HCT116 (cell line): ENCODE data around the gene RC3H1. TPM values are rescaled to one million over a fixed set of nuclear protein-coding genes. Genes with fewer than 3 reads are reported as not detected.

ENCODE experiments used
- ATAC-seq: fragments of 200-7000 bp; cut with Tn5 transposase; 2 replicates; pipeline ENCODE4 v1.9.1; 2020; ENCODE audit warnings: mild to moderate bottlenecking, moderate library complexity
- BruUV-seq: library from RNA; stranded (reverse); fragments of 400-500 nt; replicated peaks from 2 replicates; lab custom pipeline; 2021; lab: Mats Ljungman, UMichigan
- CTCF ChIA-PET: fragments of 300-600 bp; sonication (Branson Sonifier 250); formaldehyde crosslinking; loops from one replicate; lab custom pipeline; 2021; ENCODE audit warnings: antibody characterized with exemption; lab: Charles Lee
- POLR2A ChIA-PET: fragments of 300-600, 350-600 bp; sonication (Branson Sonifier 250); formaldehyde crosslinking; loops from one replicate; lab custom pipeline; 2021; ENCODE audit warnings: antibody characterized with exemption; lab: Charles Lee
- RAD21 ChIA-PET, 2 experiments: fragments of 300-600 bp; sonication (Branson Sonifier 250); formaldehyde crosslinking; loops; one replicate each; lab custom pipeline; 2023; ENCODE audit warnings: low total read pairs in 2 of 2; ENCODE audit not compliant: uncharacterized antibody in 2 of 2, unreplicated experiment in 2 of 2, low non-redundant PET in 1 of 2; lab: Charles Lee
- DNase-seq: peaks from one replicate; pipeline ENCODE4 v3.0.0-alpha.2; 2010; ENCODE audit warnings: low read depth, low spot score
- H2AFZ ChIP-seq: fragments of 200-600 bp; shearing (Covaris generic), sonication (generic); 2 replicates; pipeline ENCODE4 v1.6.1; 2017; ENCODE audit warnings: low read depth, mixed run types, mixed read lengths, antibody characterized with exemption, low read length; ENCODE audit not compliant: poor library complexity, severe bottlenecking
- H3K27ac ChIP-seq: 2 replicates; pipeline ENCODE4 v1.5.1; 2012; ENCODE audit warnings: low read depth, low read length
- H3K27me3 ChIP-seq: fragments of 200-600 bp; sonication (generic); 2 replicates; pipeline ENCODE4 v1.6.1; 2016; ENCODE audit warnings: mixed run types, low read length, mixed read lengths; ENCODE audit not compliant: insufficient read depth
- H3K36me3 ChIP-seq, 2 experiments: fragments of 200-500 bp in 1 of 2; fragments of 200-600 bp in 1 of 2; sonication (Bioruptor generic) in 1 of 2; sonication (generic) in 1 of 2; 2 replicates each; pipeline versions ENCODE4 v1.5.1 to v1.6.1; 2014 to 2016; ENCODE audit warnings: low read length in 2 of 2, inconsistent platforms in 1 of 2, mixed read lengths in 1 of 2, mixed run types in 1 of 2; ENCODE audit not compliant: insufficient read depth in 2 of 2, control insufficient read depth in 1 of 2
- H3K4me1 ChIP-seq, 2 experiments: fragments of 200-600 bp in 1 of 2; sonication (generic) in 1 of 2; 2 replicates each; pipeline versions ENCODE4 v1.5.1 to v1.6.1; 2012 to 2017; ENCODE audit warnings: low read length in 2 of 2, inconsistent platforms in 1 of 2, mild to moderate bottlenecking in 1 of 2, mixed read lengths in 1 of 2, mixed run types in 1 of 2, moderate library complexity in 1 of 2; ENCODE audit not compliant: insufficient read depth in 2 of 2, control insufficient read depth in 1 of 2
- H3K4me2 ChIP-seq: fragments of 200-600 bp; sonication (generic); 2 replicates; pipeline ENCODE4 v1.6.1; 2017; ENCODE audit warnings: mixed run types, low read length, mixed read lengths
- H3K4me3 ChIP-seq, 2 experiments: fragments of 200-600 bp in 1 of 2; sonication (generic) in 1 of 2; replicated peaks in 1 of 2; 2 replicates each; pipeline ENCODE4 v1.5.1; 2011 to 2016; ENCODE audit warnings: low read length in 2 of 2, control low read depth in 1 of 2, low read depth in 1 of 2, mild to moderate bottlenecking in 1 of 2, mixed read lengths in 1 of 2, mixed run types in 1 of 2
- H3K79me2 ChIP-seq: fragments of 200-600 bp; sonication (generic); 2 replicates; pipeline ENCODE4 v1.6.1; 2017; ENCODE audit warnings: mild to moderate bottlenecking, mixed run types, low read length, moderate library complexity, mixed read lengths; ENCODE audit not compliant: insufficient read depth
- H3K9ac ChIP-seq: fragments of 200-600 bp; sonication (generic); 2 replicates; pipeline ENCODE4 v1.6.1; 2016; ENCODE audit warnings: low read length, mixed read lengths
- H3K9me2 ChIP-seq: fragments of 200-600 bp; sonication (generic), shearing (Covaris generic); 2 replicates; pipeline ENCODE4 v1.6.1; 2017; ENCODE audit warnings: mixed run types, mild to moderate bottlenecking, moderate library complexity; ENCODE audit not compliant: insufficient read depth
- H3K9me3 ChIP-seq, 2 experiments: fragments of 200-500 bp in 1 of 2; fragments of 200-600 bp in 1 of 2; sonication (Bioruptor generic) in 1 of 2; sonication (generic) in 1 of 2; 2 replicates each; pipeline ENCODE4 v1.6.1; 2014 to 2017; ENCODE audit warnings: low read length in 2 of 2, mixed read lengths in 2 of 2, inconsistent platforms in 1 of 2, low read depth in 1 of 2, mild to moderate bottlenecking in 1 of 2, mixed run types in 1 of 2, moderate library complexity in 1 of 2; ENCODE audit not compliant: control insufficient read depth in 1 of 2, insufficient read depth in 1 of 2
- H4K20me1 ChIP-seq: fragments of 200-600 bp; sonication (generic), shearing (Covaris generic); 2 replicates; pipeline ENCODE4 v1.6.1; 2017; ENCODE audit warnings: mixed run types, mild to moderate bottlenecking, moderate library complexity; ENCODE audit not compliant: insufficient read depth
- EGR1 ChIP-seq: IDR thresholded peaks from 2 replicates; pipeline ENCODE4 v1.6.1; 2012; ENCODE audit warnings: low read depth
- ELF1 ChIP-seq: IDR thresholded peaks from 2 replicates; pipeline ENCODE4 v1.6.1; 2012; ENCODE audit warnings: low read depth, borderline replicate concordance
- EZH2 ChIP-seq: fragments of 200-600 bp; sonication (generic); IDR thresholded peaks from 2 replicates; pipeline ENCODE4 v1.6.1; 2017; ENCODE audit warnings: antibody characterized with exemption, mixed run types
- EZH2phosphoT487 ChIP-seq: fragments of 200-600 bp; IDR thresholded peaks from 2 replicates; pipeline ENCODE4 v1.6.1; 2018; ENCODE audit warnings: antibody characterized with exemption, borderline replicate concordance
- FOSL1 ChIP-seq: IDR thresholded peaks from 2 replicates; pipeline ENCODE4 v1.6.1; 2012; ENCODE audit warnings: low read depth
- JUND ChIP-seq: IDR thresholded peaks from 2 replicates; pipeline ENCODE4 v1.6.1; 2012
- SIN3A ChIP-seq: IDR thresholded peaks from 2 replicates; pipeline ENCODE4 v1.6.1; 2012; ENCODE audit warnings: low read depth
- YY1 ChIP-seq: IDR thresholded peaks from 2 replicates; pipeline ENCODE4 v1.6.1; 2011; ENCODE audit warnings: low read length, low read depth, moderate library complexity, mild to moderate bottlenecking; ENCODE audit not compliant: insufficient replicate concordance; ENCODE audit errors: extremely low read depth
- ZFX ChIP-seq: fragments of 450-650 bp; IDR thresholded peaks from 2 replicates; pipeline ENCODE4 v1.6.1; 2017
- intact Hi-C: fragments of 100-400 bp; cut with micrococcal nuclease; formaldehyde crosslinking; loops from 2 replicates; pipeline ENCODE4 v1.10.0; 2022
- total RNA-seq: library from RNA; stranded (reverse); gene quantifications from one replicate; pipeline ENCODE4 v1.2.1, GENCODE V29; 2021; ENCODE audit not compliant: unreplicated experiment
- TF ChIP-seq, protein P1 (sequence below), 3 experiments: fragments of 200-600 bp in 1 of 3; sonication (generic) in 1 of 3; IDR thresholded peaks in 2 of 3; conservative IDR thresholded peaks in 1 of 3; 2 replicates each; pipeline ENCODE4 v1.5.1; 2012 to 2017; ENCODE audit warnings: low read depth in 2 of 3, low read length in 2 of 3, antibody characterized with exemption in 1 of 3, borderline replicate concordance in 1 of 3, control low read depth in 1 of 3, mild to moderate bottlenecking in 1 of 3, mixed read lengths in 1 of 3, mixed run types in 1 of 3, moderate library complexity in 1 of 3; ENCODE audit not compliant: insufficient read depth in 1 of 3
- TF ChIP-seq, protein P2 (sequence below): IDR thresholded peaks from 2 replicates; pipeline ENCODE4 v1.6.1; 2011; ENCODE audit warnings: mild to moderate bottlenecking, low read length, moderate library complexity; ENCODE audit not compliant: insufficient replicate concordance; ENCODE audit errors: extremely low read depth

Gene RC3H1
- total RNA-seq, 1 experiment from 2014 or later = 23.6 TPM

DNA sequence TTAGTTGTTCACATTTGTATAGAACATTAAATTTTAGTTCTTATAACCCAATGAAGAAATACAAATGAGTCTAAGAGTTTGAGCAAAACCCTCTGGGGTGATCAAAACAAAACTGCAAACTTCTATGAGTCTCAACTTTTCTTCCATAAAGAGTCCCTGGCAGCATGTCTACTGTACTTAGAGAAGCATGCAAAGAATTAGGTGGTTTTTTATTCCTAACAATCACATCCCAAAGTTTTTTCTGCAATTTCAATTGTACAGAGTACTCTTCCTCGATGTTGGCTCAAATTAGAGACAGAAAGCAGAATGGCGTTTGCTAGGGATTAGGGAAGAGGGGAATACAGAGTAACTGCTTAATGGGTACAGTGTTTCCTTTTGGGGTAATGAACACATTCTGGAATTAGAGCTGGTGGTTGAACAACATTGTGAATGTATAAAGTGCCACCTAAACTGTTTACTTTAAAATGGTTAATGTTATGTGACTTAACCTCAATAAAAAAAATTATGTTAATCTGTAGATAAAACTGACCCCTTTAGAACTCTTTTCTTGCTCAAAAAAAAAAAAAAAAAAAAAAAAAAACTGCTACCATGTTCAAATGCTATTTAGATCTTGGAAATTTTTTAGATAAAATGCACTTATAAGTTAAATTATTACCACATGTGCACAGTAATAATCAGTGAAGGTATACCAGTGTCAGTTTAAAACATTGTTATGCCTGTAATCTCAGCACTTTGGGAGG is 4.8 kb downstream of the RC3H1 start:
- intact Hi-C loops = no loop called here
- Histone ChIP-seq H4K20me1 (peaks cover 13% of the 10 kb centered on the region; the same call in 1 of the 2 replicates), H3K9me3 (no peaks in the 10 kb centered on the region), H3K79me2 (peaks cover 94% of the 10 kb centered on the region), H3K4me1 (peaks cover 3 to 12% of the 10 kb centered on the region in 2 experiments; a peak in 2 of 4 replicates), H3K9ac (no peak overlapping the region), H3K9me2 (no peaks in the 10 kb centered on the region), H3K4me3 (no peak overlapping the region), H3K36me3 (no peaks in the 10 kb centered on the region), H3K4me2 (no peak overlapping the region), H2AFZ (no peak overlapping the region), H3K27me3 (no peaks in the 10 kb centered on the region), H3K27ac (no peak overlapping the region)
- ChIA-PET RAD21 (no interaction called here), POLR2A (no interaction called here), CTCF (no interaction called here)
- no TSS peak for BruUV-seq
- DNase-seq (no peak), ATAC-seq (no peak)
- TF ChIP-seq FOSL1 (no peak), ELF1 (no peak), YY1 (no peak), SIN3A (no peak), ZFX (no peak), EZH2 (no peak), EGR1 (no peak), JUND (no peak), EZH2phosphoT487 (no peak)
- TF ChIP-seq, protein P1, sequence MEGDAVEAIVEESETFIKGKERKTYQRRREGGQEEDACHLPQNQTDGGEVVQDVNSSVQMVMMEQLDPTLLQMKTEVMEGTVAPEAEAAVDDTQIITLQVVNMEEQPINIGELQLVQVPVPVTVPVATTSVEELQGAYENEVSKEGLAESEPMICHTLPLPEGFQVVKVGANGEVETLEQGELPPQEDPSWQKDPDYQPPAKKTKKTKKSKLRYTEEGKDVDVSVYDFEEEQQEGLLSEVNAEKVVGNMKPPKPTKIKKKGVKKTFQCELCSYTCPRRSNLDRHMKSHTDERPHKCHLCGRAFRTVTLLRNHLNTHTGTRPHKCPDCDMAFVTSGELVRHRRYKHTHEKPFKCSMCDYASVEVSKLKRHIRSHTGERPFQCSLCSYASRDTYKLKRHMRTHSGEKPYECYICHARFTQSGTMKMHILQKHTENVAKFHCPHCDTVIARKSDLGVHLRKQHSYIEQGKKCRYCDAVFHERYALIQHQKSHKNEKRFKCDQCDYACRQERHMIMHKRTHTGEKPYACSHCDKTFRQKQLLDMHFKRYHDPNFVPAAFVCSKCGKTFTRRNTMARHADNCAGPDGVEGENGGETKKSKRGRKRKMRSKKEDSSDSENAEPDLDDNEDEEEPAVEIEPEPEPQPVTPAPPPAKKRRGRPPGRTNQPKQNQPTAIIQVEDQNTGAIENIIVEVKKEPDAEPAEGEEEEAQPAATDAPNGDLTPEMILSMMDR (IDR thresholded peaks at IDR 0.05 in 2 of 3, conservative IDR thresholded peaks at IDR 0.05 in 1 of 3; ENCODE audit: borderline replicate concordance in 1 of 3, insufficient read depth in 1 of 3, low read depth in 2 of 3, low read length in 2 of 3) = no peak
- TF ChIP-seq, protein P2, sequence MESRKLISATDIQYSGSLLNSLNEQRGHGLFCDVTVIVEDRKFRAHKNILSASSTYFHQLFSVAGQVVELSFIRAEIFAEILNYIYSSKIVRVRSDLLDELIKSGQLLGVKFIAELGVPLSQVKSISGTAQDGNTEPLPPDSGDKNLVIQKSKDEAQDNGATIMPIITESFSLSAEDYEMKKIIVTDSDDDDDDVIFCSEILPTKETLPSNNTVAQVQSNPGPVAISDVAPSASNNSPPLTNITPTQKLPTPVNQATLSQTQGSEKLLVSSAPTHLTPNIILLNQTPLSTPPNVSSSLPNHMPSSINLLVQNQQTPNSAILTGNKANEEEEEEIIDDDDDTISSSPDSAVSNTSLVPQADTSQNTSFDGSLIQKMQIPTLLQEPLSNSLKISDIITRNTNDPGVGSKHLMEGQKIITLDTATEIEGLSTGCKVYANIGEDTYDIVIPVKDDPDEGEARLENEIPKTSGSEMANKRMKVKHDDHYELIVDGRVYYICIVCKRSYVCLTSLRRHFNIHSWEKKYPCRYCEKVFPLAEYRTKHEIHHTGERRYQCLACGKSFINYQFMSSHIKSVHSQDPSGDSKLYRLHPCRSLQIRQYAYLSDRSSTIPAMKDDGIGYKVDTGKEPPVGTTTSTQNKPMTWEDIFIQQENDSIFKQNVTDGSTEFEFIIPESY = no peak
